ENCODE measurements around the gene ZNF75A. TPM values are rescaled to one million over a fixed set of nuclear protein-coding genes. Genes with fewer than 3 reads are reported as not detected.
A peak's percentile ranks its signal among the peaks of the same experiment; 100 is the strongest.

The ZNF75A gene
- total RNA-seq, 1 experiment from 2014 or later, result 15.9 TPM

DNA sequence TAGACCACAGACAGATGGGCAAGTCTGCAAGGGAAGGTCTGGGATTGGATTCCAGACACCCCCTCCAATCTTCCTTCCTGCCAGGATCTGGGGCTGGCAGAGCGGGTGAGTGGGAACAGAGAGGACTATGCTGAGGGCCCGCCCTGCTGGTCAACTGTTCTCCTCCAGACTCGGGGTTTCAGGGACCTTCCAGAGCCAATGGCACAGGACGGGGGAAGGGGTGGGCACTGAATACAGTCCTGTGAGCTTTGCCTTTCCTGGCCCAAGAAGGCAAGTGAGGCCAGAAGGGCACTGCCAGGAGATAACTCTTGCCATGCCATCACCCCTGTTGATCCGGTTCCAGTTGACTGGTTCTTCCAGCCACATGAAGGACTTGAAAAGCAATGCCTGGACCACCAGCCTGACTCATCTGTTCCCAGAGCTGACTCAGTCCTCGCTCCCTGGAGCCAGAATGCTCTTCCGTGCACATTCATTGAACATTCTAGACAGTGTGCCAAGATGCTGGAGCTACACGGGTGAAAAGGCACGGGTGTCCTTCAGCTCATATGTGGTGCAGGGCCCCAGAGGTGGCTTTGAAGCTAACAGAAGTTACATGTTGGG is 48.3 kb upstream of the ZNF75A start:
- TF ChIP-seq, protein P1, sequence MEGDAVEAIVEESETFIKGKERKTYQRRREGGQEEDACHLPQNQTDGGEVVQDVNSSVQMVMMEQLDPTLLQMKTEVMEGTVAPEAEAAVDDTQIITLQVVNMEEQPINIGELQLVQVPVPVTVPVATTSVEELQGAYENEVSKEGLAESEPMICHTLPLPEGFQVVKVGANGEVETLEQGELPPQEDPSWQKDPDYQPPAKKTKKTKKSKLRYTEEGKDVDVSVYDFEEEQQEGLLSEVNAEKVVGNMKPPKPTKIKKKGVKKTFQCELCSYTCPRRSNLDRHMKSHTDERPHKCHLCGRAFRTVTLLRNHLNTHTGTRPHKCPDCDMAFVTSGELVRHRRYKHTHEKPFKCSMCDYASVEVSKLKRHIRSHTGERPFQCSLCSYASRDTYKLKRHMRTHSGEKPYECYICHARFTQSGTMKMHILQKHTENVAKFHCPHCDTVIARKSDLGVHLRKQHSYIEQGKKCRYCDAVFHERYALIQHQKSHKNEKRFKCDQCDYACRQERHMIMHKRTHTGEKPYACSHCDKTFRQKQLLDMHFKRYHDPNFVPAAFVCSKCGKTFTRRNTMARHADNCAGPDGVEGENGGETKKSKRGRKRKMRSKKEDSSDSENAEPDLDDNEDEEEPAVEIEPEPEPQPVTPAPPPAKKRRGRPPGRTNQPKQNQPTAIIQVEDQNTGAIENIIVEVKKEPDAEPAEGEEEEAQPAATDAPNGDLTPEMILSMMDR (conservative IDR thresholded peaks at IDR 0.05; ENCODE audit: low read depth, low read length), result no peak
- no peak for TF ChIP-seq EZH2phosphoT487 (IDR thresholded peaks at IDR 0.05; ENCODE audit: borderline replicate concordance, low read length)
- no peak for TF ChIP-seq EZH2 (IDR thresholded peaks at IDR 0.05; ENCODE audit: low read length, unreplicated experiment)
- Histone ChIP-seq H2AFZ (ENCODE audit: low read length) (no peak overlapping the region), H3K27ac (ENCODE audit: low read length) (no peak overlapping the region)

DNA sequence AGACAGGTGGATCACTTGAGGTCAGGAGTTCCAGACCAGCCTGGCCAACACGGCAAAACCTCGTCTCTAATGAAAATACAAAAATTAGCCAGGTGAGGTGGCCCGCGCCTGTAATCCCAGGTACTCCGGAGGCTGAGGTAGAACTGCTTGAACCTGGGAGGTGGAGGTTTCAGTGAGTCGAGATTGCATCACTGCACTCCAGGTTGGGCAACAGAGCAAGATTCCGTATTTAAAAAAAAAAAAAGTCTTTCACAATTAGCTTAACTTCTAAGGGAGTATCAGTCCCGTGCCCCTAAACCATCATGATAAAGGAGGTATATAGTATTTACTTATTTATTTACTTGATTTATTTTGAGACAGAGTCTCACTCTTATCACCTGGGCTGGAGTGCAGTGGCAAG is 45.5 kb upstream of the ZNF75A start:
- no peak for TF ChIP-seq EZH2phosphoT487 (IDR thresholded peaks at IDR 0.05; ENCODE audit: borderline replicate concordance, low read length)
- TF ChIP-seq, protein P1 (conservative IDR thresholded peaks at IDR 0.05; ENCODE audit: low read depth, low read length), result no peak
- TF ChIP-seq EZH2 (IDR thresholded peaks at IDR 0.05; ENCODE audit: low read length, unreplicated experiment), result no peak
- ChIA-PET POLR2A (ENCODE audit: unreplicated experiment) (no interaction called here), CTCF (no interaction called here)
- Histone ChIP-seq H3K27ac (ENCODE audit: low read length) (no peak overlapping the region), H3K27me3 (ENCODE audit: low read length) (no peaks in the 10 kb centered on the region), H3K79me2 (ENCODE audit: low read length) (no peaks in the 10 kb centered on the region), H3K9me2 (replicated peaks; ENCODE audit: low read length) (no peaks in the 10 kb centered on the region), H3F3A (ENCODE audit: low read length, unreplicated experiment) (no peaks in the 10 kb centered on the region), H3K4me3 (ENCODE audit: low read length) (no peak overlapping the region), H3K4me1 (ENCODE audit: insufficient read depth, low read length) (peaks cover 3% of the 10 kb centered on the region; the same call in 1 of the 2 replicates), H3K4me2 (ENCODE audit: low read length) (no peak overlapping the region), H3K9ac (ENCODE audit: low read length) (no peak overlapping the region), H2AFZ (ENCODE audit: low read length) (no peak overlapping the region), H4K20me1 (ENCODE audit: low read length) (no peaks in the 10 kb centered on the region), H3K36me3 (ENCODE audit: low read depth, low read length) (no peaks in the 10 kb centered on the region), H3K9me3 (ENCODE audit: low read length) (no peaks in the 10 kb centered on the region)
- ATAC-seq (no peak), DNase-seq (no peak)
- BruUV-seq (replicated peaks), result no TSS peak
- intact Hi-C loops (cut with micrococcal nuclease), result loop anchor here (5.0 kb wide), 1 partner anchor 242 kb away; the partner anchor contains the start of gene CLUAP1

More for the DNA sequence above, 48.3 kb upstream of the ZNF75A start:
- Histone ChIP-seq H3K36me3 (ENCODE audit: low read depth, low read length) (no peaks in the 10 kb centered on the region), H3K79me2 (ENCODE audit: low read length) (no peaks in the 10 kb centered on the region), H3K9ac (ENCODE audit: low read length) (no peak overlapping the region), H3K4me2 (ENCODE audit: low read length) (no peak overlapping the region), H3K27me3 (ENCODE audit: low read length) (no peaks in the 10 kb centered on the region), H3K9me3 (ENCODE audit: low read length) (no peaks in the 10 kb centered on the region), H3K4me1 (ENCODE audit: insufficient read depth, low read length) (no peaks in the 10 kb centered on the region), H4K20me1 (ENCODE audit: low read length) (no peaks in the 10 kb centered on the region), H3F3A (ENCODE audit: low read length, unreplicated experiment) (no peaks in the 10 kb centered on the region), H3K4me3 (ENCODE audit: low read length) (no peak overlapping the region), H3K9me2 (replicated peaks; ENCODE audit: low read length) (no peaks in the 10 kb centered on the region)
- BruUV-seq (replicated peaks), result no TSS peak
- POLR2A ChIA-PET (ENCODE audit: unreplicated experiment), result no interaction called here
- DNase-seq (peak; percentile 36), ATAC-seq (no peak)
- CTCF ChIA-PET, result no interaction called here
- intact Hi-C loops (cut with micrococcal nuclease), result no loop called here

DNA sequence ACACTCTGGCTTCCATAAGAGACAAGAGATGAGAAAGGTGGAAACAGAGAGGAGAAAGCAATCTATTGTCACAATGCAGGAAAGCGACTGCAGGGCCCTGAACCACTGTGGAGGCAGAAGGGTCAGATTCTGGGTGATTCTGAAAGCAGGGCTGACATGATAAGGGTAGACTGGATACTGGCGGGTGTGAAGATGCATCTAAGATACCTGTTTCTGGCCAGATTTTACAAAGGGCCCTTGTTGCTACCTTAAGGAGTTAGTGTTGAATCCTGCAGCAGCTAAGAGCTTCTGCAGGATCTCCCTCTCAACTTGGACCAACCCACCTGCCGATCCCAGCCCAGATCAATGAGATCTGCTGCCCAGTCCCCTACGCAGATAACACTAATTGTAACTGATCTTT is 42.8 kb upstream of the ZNF75A start:
- Histone ChIP-seq H3K27me3 (ENCODE audit: low read length) (no peaks in the 10 kb centered on the region), H3K4me3 (ENCODE audit: low read length) (no peak overlapping the region), H3K9me2 (replicated peaks; ENCODE audit: low read length) (no peaks in the 10 kb centered on the region), H3K4me1 (ENCODE audit: insufficient read depth, low read length) (peaks cover 6% of the 10 kb centered on the region; the same call in 1 of the 2 replicates), H3K79me2 (ENCODE audit: low read length) (no peaks in the 10 kb centered on the region), H3K36me3 (ENCODE audit: low read depth, low read length) (no peaks in the 10 kb centered on the region), H4K20me1 (ENCODE audit: low read length) (no peaks in the 10 kb centered on the region), H2AFZ (ENCODE audit: low read length) (no peak overlapping the region), H3K27ac (ENCODE audit: low read length) (no peak overlapping the region), H3K9me3 (ENCODE audit: low read length) (no peaks in the 10 kb centered on the region), H3F3A (ENCODE audit: low read length, unreplicated experiment) (no peaks in the 10 kb centered on the region), H3K9ac (ENCODE audit: low read length) (no peak overlapping the region), H3K4me2 (ENCODE audit: low read length) (peak overlapping the region; percentile 81; the same call in 1 of the 2 replicates)
- POLR2A ChIA-PET (ENCODE audit: unreplicated experiment), result no interaction called here
- TF ChIP-seq, protein P1 (conservative IDR thresholded peaks at IDR 0.05; ENCODE audit: low read depth, low read length), result no peak
- TF ChIP-seq EZH2 (IDR thresholded peaks at IDR 0.05; ENCODE audit: low read length, unreplicated experiment) (no peak), EZH2phosphoT487 (IDR thresholded peaks at IDR 0.05; ENCODE audit: borderline replicate concordance, low read length) (no peak)
- no TSS peak for BruUV-seq (replicated peaks)
- DNase-seq (no peak), ATAC-seq (no peak)
- CTCF ChIA-PET, result no interaction called here
- intact Hi-C loops (cut with micrococcal nuclease), result loop anchor here (5.0 kb wide), 1 partner anchor 240 kb away; the partner anchor contains the start of gene CLUAP1
